AG09319 (cell line): Measurements from ENCODE around the gene KCNAB3.

Experiments
- DNase-seq: peaks from one replicate; pipeline ENCODE4 v3.0.0-alpha.2; 2010; ENCODE audit warnings: low read depth; ENCODE audit errors: extremely low read depth
- TF ChIP-seq, protein P1 (sequence below): IDR thresholded peaks from 2 replicates; pipeline ENCODE4 v1.5.1; 2011; ENCODE audit warnings: low read depth, mild to moderate bottlenecking, inconsistent platforms, low read length, moderate library complexity

Gene KCNAB3

DNA sequence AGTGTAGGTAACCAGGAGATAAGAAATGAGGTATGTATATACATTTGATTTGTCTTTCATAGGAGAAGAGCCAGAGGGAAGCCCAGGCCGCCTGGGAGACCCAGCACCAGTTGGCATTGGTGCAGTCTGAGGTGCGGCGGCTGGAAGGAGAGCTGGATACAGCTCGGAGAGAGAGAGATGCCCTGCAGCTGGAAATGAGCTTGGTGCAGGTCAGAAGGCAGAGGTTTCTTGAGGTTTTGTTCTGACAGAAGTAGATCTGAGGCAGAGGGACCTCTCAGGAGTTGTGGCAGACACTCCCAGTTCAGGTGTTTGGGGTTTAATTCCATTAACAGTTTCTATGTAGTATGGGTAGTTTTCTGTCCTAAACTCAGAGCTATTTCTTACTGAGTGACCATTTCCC, 10.4 kb upstream of the KCNAB3 start:
- TF ChIP-seq, protein P1, sequence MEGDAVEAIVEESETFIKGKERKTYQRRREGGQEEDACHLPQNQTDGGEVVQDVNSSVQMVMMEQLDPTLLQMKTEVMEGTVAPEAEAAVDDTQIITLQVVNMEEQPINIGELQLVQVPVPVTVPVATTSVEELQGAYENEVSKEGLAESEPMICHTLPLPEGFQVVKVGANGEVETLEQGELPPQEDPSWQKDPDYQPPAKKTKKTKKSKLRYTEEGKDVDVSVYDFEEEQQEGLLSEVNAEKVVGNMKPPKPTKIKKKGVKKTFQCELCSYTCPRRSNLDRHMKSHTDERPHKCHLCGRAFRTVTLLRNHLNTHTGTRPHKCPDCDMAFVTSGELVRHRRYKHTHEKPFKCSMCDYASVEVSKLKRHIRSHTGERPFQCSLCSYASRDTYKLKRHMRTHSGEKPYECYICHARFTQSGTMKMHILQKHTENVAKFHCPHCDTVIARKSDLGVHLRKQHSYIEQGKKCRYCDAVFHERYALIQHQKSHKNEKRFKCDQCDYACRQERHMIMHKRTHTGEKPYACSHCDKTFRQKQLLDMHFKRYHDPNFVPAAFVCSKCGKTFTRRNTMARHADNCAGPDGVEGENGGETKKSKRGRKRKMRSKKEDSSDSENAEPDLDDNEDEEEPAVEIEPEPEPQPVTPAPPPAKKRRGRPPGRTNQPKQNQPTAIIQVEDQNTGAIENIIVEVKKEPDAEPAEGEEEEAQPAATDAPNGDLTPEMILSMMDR = no peak
- DNase-seq = no peak

- no peak for DNase-seq
- TF ChIP-seq, protein P1 = no peak
These were observed 6.2 kb upstream of the KCNAB3 start for GRCh38 chr17:7935859-7936258.

DNA sequence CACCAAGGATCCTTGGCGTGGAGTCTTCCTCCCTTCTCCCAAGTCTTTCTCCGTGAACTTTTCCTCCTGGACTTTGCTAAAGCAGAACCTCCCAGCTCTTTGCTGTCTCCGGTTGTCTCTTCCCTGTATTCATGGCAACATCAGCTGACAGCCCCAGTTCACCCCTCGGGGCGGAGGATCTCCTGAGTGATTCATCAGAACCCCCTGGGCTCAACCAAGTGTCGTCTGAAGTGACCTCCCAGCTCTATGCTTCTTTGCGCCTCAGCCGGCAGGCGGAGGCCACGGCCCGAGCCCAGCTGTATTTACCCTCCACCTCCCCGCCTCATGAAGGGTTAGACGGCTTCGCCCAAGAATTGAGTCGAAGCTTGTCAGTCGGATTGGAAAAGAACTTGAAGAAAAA, 3.3 kb upstream of the KCNAB3 start:
- no peak for DNase-seq

DNA sequence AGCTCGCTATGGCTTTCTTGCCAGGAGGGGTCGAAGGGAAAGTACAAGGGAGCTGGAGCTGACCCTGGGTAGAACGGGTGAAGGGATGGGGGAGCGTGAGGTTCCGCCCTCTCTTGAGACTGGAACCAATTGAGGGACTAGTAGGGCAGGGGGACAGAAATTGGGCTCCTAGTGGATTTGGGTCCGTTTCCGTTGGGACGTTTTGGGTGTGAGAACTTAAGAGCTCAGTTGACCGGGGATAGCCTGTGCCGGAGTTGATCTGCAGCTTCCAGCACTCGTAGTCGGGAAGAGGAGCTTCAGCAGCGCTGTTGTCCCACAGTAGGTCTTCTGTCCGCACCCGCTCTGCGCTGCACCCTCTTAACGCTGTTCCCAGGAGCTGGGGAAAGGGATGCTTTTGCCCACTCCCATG, 2.8 kb upstream of the KCNAB3 start:
- TF ChIP-seq, protein P1 = no peak
- no peak for DNase-seq

More for the DNA sequence above, 3.3 kb upstream of the KCNAB3 start:
- TF ChIP-seq, protein P1 = peak; percentile 31

GRCh38 chr17:7931709-7932482, 2.2 kb upstream of the KCNAB3 start, which contains the start of the genes CNTROB and TRAPPC1:
Gene CNTROB (plus strand): TSS chr17:7932206. CDS start chr17:7933080, 874 bp downstream.
Gene TRAPPC1 (minus strand): TSS chr17:7931946. CDS start chr17:7931829, 117 bp downstream.
- peak; percentile 98 for DNase-seq
- TF ChIP-seq, protein P1 = no peak

- TF ChIP-seq, protein P1 = no peak
- DNase-seq = no peak
These were observed 1.4 kb upstream of the KCNAB3 start for GRCh38 chr17:7930841-7931631.

DNA sequence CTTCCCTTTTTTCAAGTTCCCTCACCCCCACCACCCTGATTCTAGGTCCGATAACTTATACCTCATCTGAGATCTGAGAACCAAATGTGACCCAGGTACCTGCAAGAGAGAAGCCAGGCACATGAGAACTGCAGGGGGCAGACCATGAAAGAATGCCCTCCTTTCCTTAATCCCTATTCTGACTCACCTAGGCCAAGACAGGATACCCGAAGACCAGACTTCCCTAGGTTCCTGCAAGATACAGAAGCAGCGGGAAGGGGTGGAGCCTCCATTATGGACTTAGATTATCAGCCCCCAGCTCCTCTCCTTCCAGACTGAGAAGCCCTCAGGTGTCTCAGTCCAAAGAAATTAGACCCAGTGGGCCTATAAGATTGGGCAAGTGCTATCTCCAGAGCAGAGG, 2.1 kb downstream of the KCNAB3 start:
- no peak for DNase-seq
- TF ChIP-seq, protein P1 = no peak
